Measurements from ENCODE around the gene CRYL1.

The CRYL1 gene

DNA sequence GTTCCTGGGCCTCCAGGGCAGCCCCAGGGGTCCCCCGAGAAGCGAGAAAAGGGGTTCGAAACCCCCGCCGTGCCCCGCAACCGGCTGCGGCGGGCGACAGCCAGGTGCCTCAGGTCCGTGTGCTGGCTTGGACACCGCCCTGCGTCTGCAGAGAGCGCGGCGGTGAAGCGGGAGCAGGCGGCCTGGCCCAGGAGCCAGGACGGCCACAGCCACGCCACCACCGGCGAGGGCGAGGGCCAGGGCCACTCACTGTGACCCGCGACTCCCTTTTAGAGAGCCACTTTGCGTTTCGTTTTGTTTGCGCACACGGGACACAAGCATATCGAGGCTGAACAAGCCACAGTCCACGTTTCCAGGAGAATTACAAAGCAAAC, 110.4 kb downstream of the CRYL1 start:
- no peak for TF ChIP-seq ZFX (IDR thresholded peaks at IDR 0.05)
- TF ChIP-seq, protein P1, sequence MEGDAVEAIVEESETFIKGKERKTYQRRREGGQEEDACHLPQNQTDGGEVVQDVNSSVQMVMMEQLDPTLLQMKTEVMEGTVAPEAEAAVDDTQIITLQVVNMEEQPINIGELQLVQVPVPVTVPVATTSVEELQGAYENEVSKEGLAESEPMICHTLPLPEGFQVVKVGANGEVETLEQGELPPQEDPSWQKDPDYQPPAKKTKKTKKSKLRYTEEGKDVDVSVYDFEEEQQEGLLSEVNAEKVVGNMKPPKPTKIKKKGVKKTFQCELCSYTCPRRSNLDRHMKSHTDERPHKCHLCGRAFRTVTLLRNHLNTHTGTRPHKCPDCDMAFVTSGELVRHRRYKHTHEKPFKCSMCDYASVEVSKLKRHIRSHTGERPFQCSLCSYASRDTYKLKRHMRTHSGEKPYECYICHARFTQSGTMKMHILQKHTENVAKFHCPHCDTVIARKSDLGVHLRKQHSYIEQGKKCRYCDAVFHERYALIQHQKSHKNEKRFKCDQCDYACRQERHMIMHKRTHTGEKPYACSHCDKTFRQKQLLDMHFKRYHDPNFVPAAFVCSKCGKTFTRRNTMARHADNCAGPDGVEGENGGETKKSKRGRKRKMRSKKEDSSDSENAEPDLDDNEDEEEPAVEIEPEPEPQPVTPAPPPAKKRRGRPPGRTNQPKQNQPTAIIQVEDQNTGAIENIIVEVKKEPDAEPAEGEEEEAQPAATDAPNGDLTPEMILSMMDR (conservative IDR thresholded peaks at IDR 0.05), result no peak

DNA sequence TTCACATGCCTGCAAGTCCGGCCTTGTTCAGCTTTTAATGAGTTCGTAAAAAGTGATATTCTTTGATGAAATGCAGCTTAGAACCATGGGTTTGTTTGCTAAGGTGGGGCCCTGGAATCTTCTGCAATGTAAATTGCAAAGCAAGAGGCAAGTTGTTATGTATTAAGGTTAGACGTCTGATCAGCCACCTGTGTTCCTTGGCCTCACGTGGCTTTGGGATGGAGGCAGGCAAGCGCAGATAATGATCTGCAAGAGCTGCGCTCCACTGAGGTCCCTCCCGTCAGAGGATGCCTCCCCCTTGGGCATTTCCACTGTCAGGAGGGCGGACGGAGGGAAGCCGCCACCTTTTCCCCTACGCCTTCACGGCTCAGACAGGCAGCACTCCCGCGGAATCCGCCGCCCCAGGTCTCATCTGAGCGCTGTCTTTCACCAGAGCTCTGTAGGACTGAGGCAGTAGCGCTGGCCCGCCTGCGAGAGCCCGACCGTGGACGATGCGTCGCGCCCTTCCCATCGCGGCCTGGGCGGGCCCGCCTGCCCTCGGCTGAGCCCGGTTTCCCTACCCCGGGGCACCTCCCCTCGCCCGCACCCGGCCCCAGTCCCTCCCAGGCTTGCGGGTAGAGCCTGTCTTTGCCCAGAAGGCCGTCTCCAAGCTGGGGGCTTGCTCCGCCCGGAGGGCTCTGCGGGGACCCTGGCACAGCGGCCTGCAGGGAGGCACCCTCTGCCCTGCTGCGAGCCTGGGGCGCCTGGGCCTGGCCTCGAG, 110.9 kb downstream of the CRYL1 start:
- no peak overlapping the region for H3K27ac ChIP-seq
- TF ChIP-seq, protein P1 (conservative IDR thresholded peaks at IDR 0.05), result no peak
- no peak for TF ChIP-seq ZFX (IDR thresholded peaks at IDR 0.05)

More for the DNA sequence above, 110.4 kb downstream of the CRYL1 start:
- no peak overlapping the region for H3K27ac ChIP-seq

DNA sequence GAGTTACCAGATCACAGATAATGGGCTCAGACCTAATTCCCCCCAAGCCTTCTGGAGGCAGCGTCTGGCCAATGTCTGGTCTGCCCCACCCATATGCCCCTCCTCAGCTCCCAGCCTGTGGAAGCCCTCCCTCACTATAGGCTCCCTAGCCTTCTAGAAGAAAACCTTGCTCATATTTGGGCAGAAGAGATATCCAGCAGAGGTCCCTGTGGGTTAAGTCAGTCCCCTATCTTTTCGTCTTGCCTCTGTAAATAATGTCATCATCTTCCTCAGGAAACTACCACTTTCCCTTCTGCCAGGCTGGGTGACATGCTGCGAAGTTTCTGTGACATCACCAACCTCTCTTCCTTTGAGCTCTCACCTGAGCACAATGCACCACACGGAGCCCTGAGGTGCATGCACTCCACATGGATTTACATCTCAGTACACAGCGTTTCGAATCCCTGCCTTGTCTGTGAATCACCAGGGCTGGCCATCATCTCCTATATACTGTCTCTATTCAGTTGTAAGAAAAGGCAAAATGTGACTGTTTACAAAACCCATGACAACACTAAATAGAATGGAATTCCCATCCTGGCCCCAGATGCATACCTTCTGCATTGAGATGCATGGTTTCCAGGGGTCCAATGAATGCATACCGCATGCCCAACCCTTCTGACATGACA, 112.8 kb downstream of the CRYL1 start:
- H3K27ac ChIP-seq, result no peak overlapping the region
- TF ChIP-seq ZFX (IDR thresholded peaks at IDR 0.05), result no peak
- TF ChIP-seq, protein P1 (conservative IDR thresholded peaks at IDR 0.05), result no peak

GRCh38 chr13:20411638-20412342, 113.9 kb downstream of the CRYL1 start:
- no peak overlapping the region for H3K27ac ChIP-seq
- TF ChIP-seq, protein P1 (conservative IDR thresholded peaks at IDR 0.05), result no peak
- TF ChIP-seq ZFX (IDR thresholded peaks at IDR 0.05), result no peak

GRCh38 chr13:20410726-20411125, 114.9 kb downstream of the CRYL1 start:
- TF ChIP-seq, protein P1 (conservative IDR thresholded peaks at IDR 0.05), result no peak
- TF ChIP-seq ZFX (IDR thresholded peaks at IDR 0.05), result no peak

GRCh38 chr13:20408181-20408580, 117.5 kb downstream of the CRYL1 start:
- TF ChIP-seq, protein P1 (conservative IDR thresholded peaks at IDR 0.05), result no peak

More at GRCh38 chr13:20410726-20411125, 114.9 kb downstream of the CRYL1 start:
- no peak overlapping the region for H3K27ac ChIP-seq

GRCh38 chr13:20407759-20408158, 117.9 kb downstream of the CRYL1 start:
- no peak overlapping the region for H3K27ac ChIP-seq
- TF ChIP-seq ZFX (IDR thresholded peaks at IDR 0.05), result no peak
- TF ChIP-seq, protein P1 (conservative IDR thresholded peaks at IDR 0.05), result no peak

More at GRCh38 chr13:20408181-20408580, 117.5 kb downstream of the CRYL1 start:
- no peak overlapping the region for H3K27ac ChIP-seq

All from C4-2B (cell line).